H1 (cell line): ENCODE measurements around the gene NOL3. TPM values are rescaled to one million over a fixed set of nuclear protein-coding genes. Genes with fewer than 3 reads are reported as not detected.

Source experiments
- CTCF ChIA-PET: fragments of 300-600 bp; sonication (Branson Sonifier 250); formaldehyde crosslinking; loops from one replicate; lab custom pipeline; 2021; ENCODE audit not compliant: partially characterized antibody; lab: Charles Lee
- POLR2A ChIA-PET: fragments of 300-600 bp; sonication (Branson Sonifier 250); formaldehyde crosslinking; loops from one replicate; lab custom pipeline; 2021; ENCODE audit warnings: inconsistent platforms; ENCODE audit not compliant: partially characterized antibody; lab: Charles Lee
- DNase-seq, 2 experiments: peaks; one replicate each; pipeline versions ENCODE4 v3.0.0 to v3.0.0-alpha.2; 2010 to 2022; ENCODE audit warnings: low spot score in 2 of 2, low read depth in 1 of 2, mixed read lengths in 1 of 2
- FAIRE-seq: peaks from 2 replicates; lab custom pipeline; 2011; peaks lifted over from hg19 to GRCh38; lab: Jason Lieb, UNC
- H2AFZ ChIP-seq: 2 replicates; pipeline ENCODE4 v1.8.1; 2012; ENCODE audit warnings: low read length, inconsistent platforms
- H2AK5ac ChIP-seq: 2 replicates; pipeline ENCODE4 v1.6.1; 2013; ENCODE audit warnings: low read depth, low read length
- H2BK120ac ChIP-seq: replicated peaks from 2 replicates; pipeline ENCODE3; 2013; ENCODE audit warnings: low read depth, low read length, inconsistent platforms
- H2BK12ac ChIP-seq: 2 replicates; pipeline ENCODE4 v1.6.1; 2013; ENCODE audit warnings: low read depth, low read length
- H2BK15ac ChIP-seq: 2 replicates; pipeline ENCODE4 v1.6.1; 2013; ENCODE audit warnings: low read length
- H2BK20ac ChIP-seq: 2 replicates; pipeline ENCODE4 v1.6.1; 2013; ENCODE audit warnings: low read length
- H2BK5ac ChIP-seq: 2 replicates; pipeline ENCODE4 v1.6.1; 2013; ENCODE audit warnings: low read depth, low read length
- H3K14ac ChIP-seq: 2 replicates; pipeline ENCODE4 v1.6.1; 2013; ENCODE audit warnings: inconsistent platforms; ENCODE audit not compliant: insufficient read length
- H3K18ac ChIP-seq: 2 replicates; pipeline ENCODE4 v1.6.1; 2013; ENCODE audit warnings: low read length; ENCODE audit errors: extremely low read depth
- H3K23ac ChIP-seq: 2 replicates; pipeline ENCODE4 v1.6.1; 2013; ENCODE audit warnings: inconsistent platforms; ENCODE audit not compliant: insufficient read length
- H3K23me2 ChIP-seq: 2 replicates; pipeline ENCODE4 v1.6.1; 2013; ENCODE audit warnings: low read depth, low read length
- H3K27ac ChIP-seq: 2 replicates; pipeline ENCODE4 v1.6.1; 2011; ENCODE audit warnings: low read depth, low read length, inconsistent platforms
- H3K27me3 ChIP-seq, 4 experiments: replicated peaks in 1 of 4; 1 replicate in 1 of 4; 2 replicates in 3 of 4; pipeline versions ENCODE4 v1.6.1 to v1.8.1; 2011 to 2013; ENCODE audit warnings: low read length in 3 of 4, mild to moderate bottlenecking in 3 of 4, inconsistent platforms in 2 of 4, mixed read lengths in 2 of 4, moderate library complexity in 1 of 4; ENCODE audit not compliant: control insufficient read depth in 3 of 4, insufficient read depth in 3 of 4; ENCODE audit errors: extremely low read depth in 1 of 4
- H3K36me3 ChIP-seq, 4 experiments: 2 replicates each; pipeline versions ENCODE4 v1.6.1 to v1.8.1; 2011 to 2013; ENCODE audit warnings: mild to moderate bottlenecking in 4 of 4, low read length in 3 of 4, moderate library complexity in 2 of 4, control low read depth in 1 of 4, inconsistent platforms in 1 of 4; ENCODE audit not compliant: insufficient read depth in 4 of 4, control insufficient read depth in 2 of 4
- H3K4ac ChIP-seq: replicated peaks from 2 replicates; pipeline ENCODE3; 2013; ENCODE audit warnings: low read length, low read depth, mixed read lengths, inconsistent platforms; ENCODE audit not compliant: insufficient read length
- H3K4me1 ChIP-seq, 4 experiments: replicated peaks in 1 of 4; 1 replicate in 1 of 4; 2 replicates in 3 of 4; pipeline versions ENCODE4 v1.6.1 to v1.8.1; 2011 to 2013; ENCODE audit warnings: low read length in 3 of 4, inconsistent platforms in 2 of 4, mixed read lengths in 1 of 4; ENCODE audit not compliant: insufficient read depth in 4 of 4, control insufficient read depth in 3 of 4
- H3K4me2 ChIP-seq, 2 experiments: 2 replicates each; pipeline versions ENCODE4 v1.6.1 to v1.8.1; 2011 to 2013; ENCODE audit warnings: low read depth in 2 of 2, low read length in 2 of 2, control low read depth in 1 of 2, inconsistent platforms in 1 of 2, mild to moderate bottlenecking in 1 of 2; ENCODE audit not compliant: insufficient read depth in 1 of 2
- H3K4me3 ChIP-seq, 4 experiments: fragments of 200-600, 300-600 bp in 1 of 4; sonication (generic), shearing (Covaris generic), sonication (Bioruptor Twin) in 1 of 4; 2 replicates each; pipeline versions ENCODE4 v1.5.1 to v1.8.1; 2011 to 2016; ENCODE audit warnings: low read length in 4 of 4, low read depth in 3 of 4, control low read depth in 2 of 4, inconsistent platforms in 2 of 4, mild to moderate bottlenecking in 2 of 4, mixed read lengths in 1 of 4, moderate library complexity in 1 of 4; ENCODE audit not compliant: insufficient read depth in 2 of 4; ENCODE audit errors: extremely low read depth in 1 of 4
- H3K56ac ChIP-seq: replicated peaks from 2 replicates; pipeline ENCODE3; 2013; ENCODE audit warnings: low read depth, mild to moderate bottlenecking, mixed read lengths, low read length, inconsistent platforms; ENCODE audit not compliant: insufficient read length
- H3K79me1 ChIP-seq: 2 replicates; pipeline ENCODE4 v1.6.1; 2013; ENCODE audit warnings: low read depth, low read length, control low read depth
- H3K79me2 ChIP-seq, 2 experiments: 2 replicates each; pipeline versions ENCODE4 v1.6.1 to v1.8.1; 2012 to 2013; ENCODE audit warnings: low read length in 2 of 2, mild to moderate bottlenecking in 2 of 2, inconsistent platforms in 1 of 2; ENCODE audit not compliant: insufficient read depth in 2 of 2, control insufficient read depth in 1 of 2
- H3K9ac ChIP-seq, 4 experiments: replicated peaks in 1 of 4; 1 replicate in 1 of 4; 2 replicates in 3 of 4; pipeline versions ENCODE4 v1.6.1 to v1.8.1; 2011 to 2013; ENCODE audit warnings: low read depth in 3 of 4, low read length in 3 of 4, control low read depth in 2 of 4, mild to moderate bottlenecking in 2 of 4, moderate library complexity in 2 of 4, inconsistent platforms in 1 of 4; ENCODE audit errors: extremely low read depth in 1 of 4
- H3K9me3 ChIP-seq, 2 experiments: 2 replicates each; pipeline versions ENCODE4 v1.6.1 to v1.8.1; 2012 to 2013; ENCODE audit warnings: mild to moderate bottlenecking in 2 of 2, moderate library complexity in 2 of 2, control low read depth in 1 of 2, inconsistent platforms in 1 of 2, low read depth in 1 of 2, low read length in 1 of 2, mixed read lengths in 1 of 2; ENCODE audit not compliant: insufficient read depth in 2 of 2
- H4K20me1 ChIP-seq, 2 experiments: replicated peaks in 1 of 2; 2 replicates each; pipeline versions ENCODE3 to v1.8.1; 2011 to 2013; ENCODE audit warnings: inconsistent platforms in 2 of 2, low read length in 2 of 2, mild to moderate bottlenecking in 1 of 2; ENCODE audit not compliant: insufficient read depth in 2 of 2, control insufficient read depth in 1 of 2
- H4K5ac ChIP-seq: 2 replicates; pipeline ENCODE4 v1.6.1; 2013; ENCODE audit warnings: low read length, low read depth, mixed read lengths, inconsistent platforms; ENCODE audit not compliant: insufficient read length
- H4K8ac ChIP-seq: 2 replicates; pipeline ENCODE4 v1.8.0; 2013; ENCODE audit warnings: mild to moderate bottlenecking, moderate library complexity, low read length, inconsistent platforms; ENCODE audit not compliant: insufficient read depth; ENCODE audit errors: extremely low read depth
- H4K91ac ChIP-seq: replicated peaks from 2 replicates; pipeline ENCODE3; 2013; ENCODE audit warnings: low read length, mixed read lengths, inconsistent platforms; ENCODE audit not compliant: insufficient read length
- BACH1 ChIP-seq: IDR thresholded peaks from 2 replicates; pipeline ENCODE4 v1.6.1; 2012; ENCODE audit warnings: low read length, improper control_type of control experiment
- BCL11A ChIP-seq, 2 experiments: IDR thresholded peaks; one replicate each; pipeline ENCODE4 v1.6.1; 2011; ENCODE audit warnings: low read depth in 2 of 2, low read length in 2 of 2, mild to moderate bottlenecking in 2 of 2
- CEBPB ChIP-seq: IDR thresholded peaks from 2 replicates; pipeline ENCODE4 v1.6.1; 2012; ENCODE audit warnings: low read depth, low read length
- EGR1 ChIP-seq: IDR thresholded peaks from 2 replicates; pipeline ENCODE4 v1.6.1; 2011; ENCODE audit warnings: low read depth, low read length, borderline replicate concordance
- EZH2 ChIP-seq: fragments of 200-600 bp; sonication (generic); IDR thresholded peaks from 2 replicates; pipeline ENCODE4 v1.7.1; 2012; ENCODE audit warnings: low read depth, mild to moderate bottlenecking, moderate library complexity, low read length, inconsistent platforms; ENCODE audit not compliant: severe bottlenecking
- HDAC2 ChIP-seq, 2 experiments: fragments of 300-600 bp in 1 of 2; sonication (generic) in 1 of 2; IDR thresholded peaks; 2 replicates each; pipeline ENCODE4 v1.6.1; 2011 to 2012; ENCODE audit warnings: low read depth in 2 of 2, low read length in 2 of 2, mild to moderate bottlenecking in 2 of 2, moderate library complexity in 2 of 2, borderline replicate concordance in 1 of 2, inconsistent platforms in 1 of 2
- KDM5A ChIP-seq: fragments of 200-600 bp; IDR thresholded peaks from 2 replicates; pipeline ENCODE4 v1.7.1; 2012; ENCODE audit warnings: mild to moderate bottlenecking, low read length, inconsistent platforms, mixed read lengths
- POLR2AphosphoS5 ChIP-seq: IDR thresholded peaks from 2 replicates; pipeline ENCODE4 v1.6.1; 2011; ENCODE audit warnings: low read depth, low read length
- SIN3A ChIP-seq, 2 experiments: IDR thresholded peaks in 1 of 2; conservative IDR thresholded peaks in 1 of 2; 2 replicates each; pipeline ENCODE4 v1.6.1; 2011 to 2012; ENCODE audit warnings: low read length in 2 of 2, improper control_type of control experiment in 1 of 2, low read depth in 1 of 2, mild to moderate bottlenecking in 1 of 2
- SP2 ChIP-seq: IDR thresholded peaks from 2 replicates; pipeline ENCODE4 v1.6.1; 2012; ENCODE audit warnings: mild to moderate bottlenecking, low read length, inconsistent platforms
- SUZ12 ChIP-seq: fragments of 200-600 bp; sonication (generic); IDR thresholded peaks from 2 replicates; pipeline ENCODE4 v1.6.1; 2012; ENCODE audit warnings: mild to moderate bottlenecking, inconsistent platforms, low read length, moderate library complexity, mixed read lengths
- USF2 ChIP-seq: IDR thresholded peaks from 2 replicates; pipeline ENCODE4 v1.6.1; 2011; ENCODE audit warnings: low read length, improper control_type of control experiment
- YY1 ChIP-seq: IDR thresholded peaks from 2 replicates; pipeline ENCODE4 v1.6.1; 2011; ENCODE audit warnings: low read depth, mild to moderate bottlenecking, low read length
- WGBS, 2 experiments: shearing (Covaris generic) in 1 of 2; methylation state at CpG; one replicate each; pipeline versions ENCODE4 v1.1.6 to v1.1.7; 2013 to 2015; ENCODE audit warnings: low lambda C conversion rate in 2 of 2, mixed read lengths in 2 of 2, inconsistent platforms in 1 of 2, low coverage in 1 of 2, missing lambda C conversion rate in 1 of 2; ENCODE audit not compliant: insufficient replicate concordance in 2 of 2, insufficient coverage in 1 of 2, insufficient read length in 1 of 2; ENCODE audit errors: extremely low coverage in 1 of 2, missing lambda C conversion rate in 1 of 2; 5-methylcytosine and 5-hydroxymethylcytosine counted together
- polyA plus RNA-seq, 7 experiments: library from polyadenylated mRNA; depleted of rRNA in 3 of 7; stranded (reverse) in 5 of 7; unstranded in 2 of 7; fragments of >200 nt in 5 of 7; fragments of 200-250 nt in 2 of 7; gene quantifications; 1 replicate in 5 of 7; 2 replicates in 1 of 7; 4 replicates in 1 of 7; pipeline versions ENCODE4 v1.2.1 to v1.2.3, GENCODE V29; 2011 to 2013; ENCODE audit warnings: missing spikeins in 2 of 7, mixed read lengths in 2 of 7
- total RNA-seq: library from RNA; stranded (reverse); fragmentation: NEBNext Ultra II Directional; extraction: Animal tissue kit (Norgen Biotek cat#: 25700); gene quantifications from 2 replicates; pipeline ENCODE4 v1.2.1, GENCODE V29; 2021

Gene NOL3
- total and polyA plus RNA-seq, 2 of the 8 experiments (the other 6 are each of a cell fraction or from before 2014, with no cell fraction given): 2.2 to 4.6 TPM

- Histone ChIP-seq H2BK15ac (no peak overlapping the region), H3K9me3 (no peaks in the 10 kb centered on the region), H3K4ac (no peak overlapping the region), H3K79me2 (no peaks in the 10 kb centered on the region), H3K79me1 (no peaks in the 10 kb centered on the region; the same call in 1 of the 2 replicates), H3K56ac (no peak overlapping the region), H2BK20ac (no peak overlapping the region), H3K27me3 (no peaks in the 10 kb centered on the region), H3K36me3 (peaks cover 21 to 58% (median 36%) of the 10 kb centered on the region in 4 experiments), H3K27ac (no peak overlapping the region), H2BK5ac (no peak overlapping the region), H3K4me1 (no peaks in the 10 kb centered on the region), H3K23ac (no peak overlapping the region), H2BK12ac (no peak overlapping the region), H4K5ac (no peak overlapping the region), H3K4me2 (no peak overlapping the region), H3K9ac (no peak overlapping the region), H4K20me1 (peaks cover 0 to 1% of the 10 kb centered on the region in 2 experiments), H3K18ac (no peak overlapping the region), H4K91ac (no peak overlapping the region), H2AK5ac (no peak overlapping the region), H3K14ac (no peak overlapping the region), H3K23me2 (no peaks in the 10 kb centered on the region), H3K4me3 (no peak overlapping the region), H2AFZ (no peak overlapping the region), H4K8ac (no peak overlapping the region), H2BK120ac (no peak overlapping the region)
- POLR2A ChIA-PET: no interaction called here
- WGBS, 2 experiments: 88% methylated on average over 3 of the region's 3 CpGs; no CpG with 5 or more reads in 1 of the 2 experiments
- DNase-seq (no peak), FAIRE-seq (no peak)
- CTCF ChIA-PET: interaction anchor here (0.5 to 5.3 kb wide), 9 partner anchors 10 to 183 kb away, joined by 3 to 25 read pairs (median 3); partner anchors contain the start of gene NOL3
- TF ChIP-seq HDAC2 (IDR thresholded peaks at IDR 0.05; ENCODE audit: borderline replicate concordance in 1 of 2, low read depth in 2 of 2, low read length in 2 of 2) (no peak), SP2 (no peak), BACH1 (no peak), KDM5A (no peak), CEBPB (no peak), BCL11A (IDR thresholded peaks at IDR 0.05; ENCODE audit: low read depth in 2 of 2, low read length in 2 of 2) (no peak), POLR2AphosphoS5 (no peak), EZH2 (no peak), USF2 (no peak), SUZ12 (no peak), SIN3A (conservative IDR thresholded peaks at IDR 0.05 in 1 of 2, IDR thresholded peaks at IDR 0.05 in 1 of 2; ENCODE audit: low read depth in 1 of 2, low read length in 2 of 2) (no peak), YY1 (no peak), EGR1 (no peak)
These were observed 32.7 kb upstream of the NOL3 start for GRCh38 chr16:67137605-67138004.
